Upper lobe of left lung (tissue), 6 donors: ENCODE results near the gene AK9. TPM values are rescaled to one million over a fixed set of nuclear protein-coding genes. Genes with fewer than 3 reads are reported as not detected.

ENCODE experiments used
- ATAC-seq, 2 donors: fragments of 200-7000 bp; cut with Tn5 transposase; one replicate each; pipeline ENCODE4 v1.9.1; 2022; ENCODE audit warnings: mild to moderate bottlenecking in 2 of 2, moderate library complexity in 2 of 2; ENCODE audit not compliant: low FRiP score in 2 of 2
- DNase-seq, 2 donors: peaks; one replicate each; pipeline ENCODE4 v3.0.0-alpha.2; 2019 to 2020
- H3K27ac ChIP-seq, 4 donors: fragments of 200-600 bp; sonication (generic); one replicate each; pipeline ENCODE4 v1.5.1; 2016 to 2019
- H3K27me3 ChIP-seq, 4 donors: fragments of 200-600 bp; sonication (generic); one replicate each; pipeline ENCODE4 v1.5.1; 2017 to 2019
- H3K36me3 ChIP-seq, 4 donors: fragments of 200-600 bp; sonication (generic); one replicate each; pipeline ENCODE4 v1.5.1; 2016 to 2019
- H3K4me1 ChIP-seq, 4 donors: fragments of 200-600 bp; sonication (generic); one replicate each; pipeline ENCODE4 v1.5.1; 2018 to 2019
- H3K4me3 ChIP-seq, 4 donors: fragments of 200-600 bp; sonication (generic); one replicate each; pipeline ENCODE4 v1.5.1; 2017 to 2019; ENCODE audit warnings: mild to moderate bottlenecking in 2 of 4, moderate library complexity in 1 of 4
- H3K9me3 ChIP-seq, 4 donors: fragments of 200-600 bp; sonication (generic); one replicate each; pipeline ENCODE4 v1.5.1; 2018 to 2019
- EP300 ChIP-seq, 4 donors: sonication (generic); formaldehyde crosslinking; IDR thresholded peaks; one replicate each; pipeline ENCODE4 v1.5.1; 2017; ENCODE audit warnings: antibody characterized with exemption in 4 of 4, control low read depth in 2 of 4
- POLR2A ChIP-seq, 4 donors: fragments of 450-650 bp; IDR thresholded peaks; one replicate each; pipeline ENCODE4 v1.5.1; 2016 to 2017; ENCODE audit warnings: antibody characterized with exemption in 4 of 4, mild to moderate bottlenecking in 2 of 4
- POLR2AphosphoS5 ChIP-seq, 2 donors: sonication (generic); formaldehyde crosslinking; IDR thresholded peaks; one replicate each; pipeline ENCODE4 v1.5.1; 2017; ENCODE audit warnings: antibody characterized with exemption in 2 of 2
- WGBS, 2 donors: methylation state at CpG; one replicate each; pipeline ENCODE4 v1.1.5; 2017 to 2018; 5-methylcytosine and 5-hydroxymethylcytosine counted together
- total RNA-seq, 6 donors: library from RNA; depleted of rRNA in 4 of 6; stranded (reverse); fragments of >200 nt in 4 of 6; gene quantifications; one replicate each; pipeline versions ENCODE4 v1.1.0 to v1.2.1, GENCODE V29; 2016 to 2021
- TF ChIP-seq, protein P1 (sequence below), 6 experiments: fragments of 450-650 bp in 4 of 6; fragments of 200-600 bp in 2 of 6; sonication (generic) in 2 of 6; IDR thresholded peaks; one replicate each; pipeline ENCODE4 v1.5.1; 2016 to 2019; ENCODE audit warnings: antibody characterized with exemption in 6 of 6
- donor health status: DM: no; HTN: no; CAD: no; lungs with moderate emphysema.
- donor health status: DM: no; HTN: yes; CAD: no; lungs with severe emphysema.

AK9 gene
- total RNA-seq, 6 donors from 2014 or later: 5.9 to 48.2 (median 13.0) TPM

GRCh38 chr6:109631403-109631802 is 59.6 kb downstream of the AK9 start:
- no peak overlapping the region for H3K4me3 ChIP-seq
- H3K4me1 ChIP-seq: no peaks in the 10 kb centered on the region
- no peaks in the 10 kb centered on the region for H3K9me3 ChIP-seq
- 100% methylated on average over 1 of the region's 1 CpG for WGBS, 2 donors
- H3K36me3 ChIP-seq: no peaks in the 10 kb centered on the region
- ATAC-seq (no peak), DNase-seq (no peak)
- no peak overlapping the region for H3K27ac ChIP-seq
- H3K27me3 ChIP-seq: no peaks in the 10 kb centered on the region
- TF ChIP-seq POLR2AphosphoS5 (IDR thresholded peaks at IDR 0.05) (no peak), EP300 (IDR thresholded peaks at IDR 0.05) (no peak), POLR2A (IDR thresholded peaks at IDR 0.05) (no peak)
- TF ChIP-seq, protein P1, sequence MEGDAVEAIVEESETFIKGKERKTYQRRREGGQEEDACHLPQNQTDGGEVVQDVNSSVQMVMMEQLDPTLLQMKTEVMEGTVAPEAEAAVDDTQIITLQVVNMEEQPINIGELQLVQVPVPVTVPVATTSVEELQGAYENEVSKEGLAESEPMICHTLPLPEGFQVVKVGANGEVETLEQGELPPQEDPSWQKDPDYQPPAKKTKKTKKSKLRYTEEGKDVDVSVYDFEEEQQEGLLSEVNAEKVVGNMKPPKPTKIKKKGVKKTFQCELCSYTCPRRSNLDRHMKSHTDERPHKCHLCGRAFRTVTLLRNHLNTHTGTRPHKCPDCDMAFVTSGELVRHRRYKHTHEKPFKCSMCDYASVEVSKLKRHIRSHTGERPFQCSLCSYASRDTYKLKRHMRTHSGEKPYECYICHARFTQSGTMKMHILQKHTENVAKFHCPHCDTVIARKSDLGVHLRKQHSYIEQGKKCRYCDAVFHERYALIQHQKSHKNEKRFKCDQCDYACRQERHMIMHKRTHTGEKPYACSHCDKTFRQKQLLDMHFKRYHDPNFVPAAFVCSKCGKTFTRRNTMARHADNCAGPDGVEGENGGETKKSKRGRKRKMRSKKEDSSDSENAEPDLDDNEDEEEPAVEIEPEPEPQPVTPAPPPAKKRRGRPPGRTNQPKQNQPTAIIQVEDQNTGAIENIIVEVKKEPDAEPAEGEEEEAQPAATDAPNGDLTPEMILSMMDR (IDR thresholded peaks at IDR 0.05): no peak

GRCh38 chr6:109628158-109629000 is 62.6 kb downstream of the AK9 start:
- no peak overlapping the region for H3K4me3 ChIP-seq
- H3K4me1 ChIP-seq: no peaks in the 10 kb centered on the region
- 90 to 94% methylated on average over 4 of the region's 4 CpGs for WGBS, 2 donors
- DNase-seq: no peak
- no peak for ATAC-seq
- H3K27ac ChIP-seq: no peak overlapping the region
- no peaks in the 10 kb centered on the region for H3K27me3 ChIP-seq
- no peaks in the 10 kb centered on the region for H3K36me3 ChIP-seq
- H3K9me3 ChIP-seq: peaks cover 0 to 4% (median 0%) of the 10 kb centered on the region in 4 donors
- TF ChIP-seq EP300 (IDR thresholded peaks at IDR 0.05) (no peak), POLR2AphosphoS5 (IDR thresholded peaks at IDR 0.05) (no peak), POLR2A (IDR thresholded peaks at IDR 0.05) (no peak)
- TF ChIP-seq, protein P1 (IDR thresholded peaks at IDR 0.05): no peak

DNA sequence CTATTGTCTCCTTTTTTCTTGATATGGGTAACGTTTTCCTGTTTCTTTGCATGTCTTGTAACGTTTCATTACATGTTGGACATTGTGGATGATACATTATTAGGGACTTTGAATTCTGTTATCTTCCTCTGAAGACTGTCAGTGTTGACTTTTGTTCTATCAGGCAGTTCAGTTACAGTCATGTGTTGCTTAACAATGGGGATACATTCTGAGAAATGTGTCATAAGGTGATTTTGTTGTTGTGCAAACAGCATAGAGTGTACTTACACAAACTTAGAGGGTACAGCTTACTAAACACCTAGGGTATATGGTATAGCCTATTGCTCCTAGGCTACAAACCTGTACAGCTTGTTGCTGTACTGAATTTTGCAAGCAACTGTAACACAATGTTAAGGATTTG is 64.7 kb downstream of the AK9 start:
- Histone ChIP-seq H3K9me3 (peaks cover 0 to 4% (median 0%) of the 10 kb centered on the region in 4 donors), H3K27me3 (no peaks in the 10 kb centered on the region), H3K36me3 (no peaks in the 10 kb centered on the region), H3K27ac (no peak overlapping the region), H3K4me3 (no peak overlapping the region), H3K4me1 (no peaks in the 10 kb centered on the region)
- ATAC-seq (no peak), DNase-seq (no peak)
- TF ChIP-seq EP300 (IDR thresholded peaks at IDR 0.05): no peak
- TF ChIP-seq POLR2A (IDR thresholded peaks at IDR 0.05): no peak
- TF ChIP-seq, protein P1 (IDR thresholded peaks at IDR 0.05): no peak
- no peak for TF ChIP-seq POLR2AphosphoS5 (IDR thresholded peaks at IDR 0.05)
- WGBS, 2 donors: 66 to 73% methylated on average over 2 of the region's 2 CpGs

GRCh38 chr6:109625199-109625598 is 65.8 kb downstream of the AK9 start:
- H3K27ac ChIP-seq: no peak overlapping the region
- TF ChIP-seq POLR2AphosphoS5 (IDR thresholded peaks at IDR 0.05): no peak
- TF ChIP-seq, protein P1 (IDR thresholded peaks at IDR 0.05): no peak
- TF ChIP-seq POLR2A (IDR thresholded peaks at IDR 0.05): no peak
- no peak for TF ChIP-seq EP300 (IDR thresholded peaks at IDR 0.05)
- no peaks in the 10 kb centered on the region for H3K27me3 ChIP-seq
- 91 to 93% methylated on average over 7 of the region's 7 CpGs for WGBS, 2 donors
- H3K9me3 ChIP-seq: peaks cover 0 to 4% (median 0%) of the 10 kb centered on the region in 4 donors
- no peak for ATAC-seq
- no peak for DNase-seq
- H3K36me3 ChIP-seq: no peaks in the 10 kb centered on the region
- no peak overlapping the region for H3K4me3 ChIP-seq
- no peaks in the 10 kb centered on the region for H3K4me1 ChIP-seq
